ENCODE measurements around the gene ARFRP1. TPM values are rescaled to one million over a fixed set of nuclear protein-coding genes. Genes with fewer than 3 reads are reported as not detected.

Gene ARFRP1
- total RNA-seq, 1 experiment from 2014 or later, result 42.7 TPM

DNA sequence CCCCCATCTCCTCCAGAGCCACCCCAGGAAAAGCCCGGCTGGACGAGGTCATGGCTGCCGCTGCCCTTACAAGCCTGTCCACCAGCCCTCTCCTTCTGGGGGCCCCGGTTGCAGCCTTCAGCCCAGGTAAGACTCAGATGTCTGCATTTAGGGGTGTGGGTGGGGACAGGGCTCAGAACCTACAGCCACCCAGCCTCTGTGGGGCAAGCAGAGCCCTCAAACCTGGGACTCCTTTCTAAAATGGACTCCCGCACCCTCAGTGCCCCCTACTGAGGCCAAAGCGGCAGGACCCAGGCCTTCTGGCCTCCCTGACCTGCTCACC lies 33.5 kb upstream of the ARFRP1 start:
- Histone ChIP-seq H2BK20ac (ENCODE audit: low read depth, low read length, poor library complexity, severe bottlenecking) (no peak overlapping the region), H3K14ac (ENCODE audit: insufficient read depth, low read length) (no peak overlapping the region), H3K4me2 (ENCODE audit: insufficient read depth, insufficient read length, low read length) (peak overlapping the region; percentile 56), H2BK15ac (ENCODE audit: low read depth, low read length) (no peak overlapping the region), H3K79me2 (ENCODE audit: insufficient read depth, low read length) (no peaks in the 10 kb centered on the region), H3K79me1 (ENCODE audit: insufficient read depth, low read depth, low read length, poor library complexity, severe bottlenecking) (no peaks in the 10 kb centered on the region), H2BK120ac (ENCODE audit: low read depth, low read length, poor library complexity, severe bottlenecking) (no peak overlapping the region), H4K5ac (ENCODE audit: insufficient read length, low read depth, low read length) (no peak overlapping the region), H3K9me3 (ENCODE audit: control insufficient read depth, low read depth, low read length) (no peaks in the 10 kb centered on the region), H3K56ac (ENCODE audit: insufficient read length, low read depth, low read length) (no peak overlapping the region), H3K4ac (ENCODE audit: low read depth, low read length) (no peak overlapping the region), H3K23me2 (ENCODE audit: insufficient read length, low read depth, low read length, poor library complexity, severe bottlenecking) (peaks cover 9% of the 10 kb centered on the region), H3K27ac (ENCODE audit: insufficient read length, low read depth, low read length) (no peak overlapping the region), H3K23ac (ENCODE audit: insufficient read length, low read depth, low read length) (no peak overlapping the region), H2BK5ac (ENCODE audit: insufficient read length, low read length) (no peak overlapping the region), H3K27me3 (ENCODE audit: insufficient read depth, low read length) (no peaks in the 10 kb centered on the region), H3K18ac (ENCODE audit: insufficient read length, low read depth, low read length) (no peak overlapping the region), H3T11ph (ENCODE audit: low read length) (no peak overlapping the region), H3K9ac (ENCODE audit: extremely low read depth, insufficient read length, low read length) (no peak overlapping the region), H2AFZ (ENCODE audit: low read length) (no peak overlapping the region), H4K8ac (replicated peaks; ENCODE audit: insufficient read length, low read depth, low read length) (no peak overlapping the region), H4K91ac (ENCODE audit: insufficient read length, low read depth, low read length) (no peak overlapping the region), H2AK5ac (ENCODE audit: insufficient read length, low read length) (no peak overlapping the region), H4K20me1 (ENCODE audit: control insufficient read depth, insufficient read depth, insufficient read length) (no peaks in the 10 kb centered on the region), H3K4me1 (ENCODE audit: insufficient read depth, low read length) (no peaks in the 10 kb centered on the region), H2BK12ac (ENCODE audit: insufficient read length, low read depth, low read length) (no peak overlapping the region)
- TF ChIP-seq, protein P1, sequence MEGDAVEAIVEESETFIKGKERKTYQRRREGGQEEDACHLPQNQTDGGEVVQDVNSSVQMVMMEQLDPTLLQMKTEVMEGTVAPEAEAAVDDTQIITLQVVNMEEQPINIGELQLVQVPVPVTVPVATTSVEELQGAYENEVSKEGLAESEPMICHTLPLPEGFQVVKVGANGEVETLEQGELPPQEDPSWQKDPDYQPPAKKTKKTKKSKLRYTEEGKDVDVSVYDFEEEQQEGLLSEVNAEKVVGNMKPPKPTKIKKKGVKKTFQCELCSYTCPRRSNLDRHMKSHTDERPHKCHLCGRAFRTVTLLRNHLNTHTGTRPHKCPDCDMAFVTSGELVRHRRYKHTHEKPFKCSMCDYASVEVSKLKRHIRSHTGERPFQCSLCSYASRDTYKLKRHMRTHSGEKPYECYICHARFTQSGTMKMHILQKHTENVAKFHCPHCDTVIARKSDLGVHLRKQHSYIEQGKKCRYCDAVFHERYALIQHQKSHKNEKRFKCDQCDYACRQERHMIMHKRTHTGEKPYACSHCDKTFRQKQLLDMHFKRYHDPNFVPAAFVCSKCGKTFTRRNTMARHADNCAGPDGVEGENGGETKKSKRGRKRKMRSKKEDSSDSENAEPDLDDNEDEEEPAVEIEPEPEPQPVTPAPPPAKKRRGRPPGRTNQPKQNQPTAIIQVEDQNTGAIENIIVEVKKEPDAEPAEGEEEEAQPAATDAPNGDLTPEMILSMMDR (conservative IDR thresholded peaks at IDR 0.05), result no peak
- peak overlapping the region; percentile 65 to 76; a peak in 4 of 5 replicates for H3K4me3 Mint-ChIP-seq
- H3K27me3 Mint-ChIP-seq (ENCODE audit: low read depth), result no peaks in the 10 kb centered on the region; the same call in 1 of the 2 replicates
- no peak overlapping the region for H3K27ac Mint-ChIP-seq
- H3K36me3 Mint-ChIP-seq (ENCODE audit: insufficient read depth in 1 of 3, low read depth in 3 of 3), result peaks cover 0 to 14% (median 14%) of the 10 kb centered on the region in 3 experiments; a peak in 4 of 7 replicates
- no peak for DNase-seq
- H3K4me1 Mint-ChIP-seq, result peaks cover 0 to 2% of the 10 kb centered on the region in 2 experiments; a peak in 1 of 4 replicates
- H3K9me3 Mint-ChIP-seq, result no peaks in the 10 kb centered on the region
- WGBS (ENCODE audit: extremely low coverage, insufficient read length, low lambda C conversion rate), result no CpG with 5 or more reads among the region's 6 CpGs
